ENCODE data around the gene DTWD1. TPM values are rescaled to one million over a fixed set of nuclear protein-coding genes. Genes with fewer than 3 reads are reported as not detected.
A peak's percentile ranks its signal among the peaks of the same experiment; 100 is the strongest.

The DTWD1 gene
- total and polyA plus RNA-seq, 2 of the 4 experiments (the other 2 are of a cell fraction): 19.9 to 20.1 TPM

DNA sequence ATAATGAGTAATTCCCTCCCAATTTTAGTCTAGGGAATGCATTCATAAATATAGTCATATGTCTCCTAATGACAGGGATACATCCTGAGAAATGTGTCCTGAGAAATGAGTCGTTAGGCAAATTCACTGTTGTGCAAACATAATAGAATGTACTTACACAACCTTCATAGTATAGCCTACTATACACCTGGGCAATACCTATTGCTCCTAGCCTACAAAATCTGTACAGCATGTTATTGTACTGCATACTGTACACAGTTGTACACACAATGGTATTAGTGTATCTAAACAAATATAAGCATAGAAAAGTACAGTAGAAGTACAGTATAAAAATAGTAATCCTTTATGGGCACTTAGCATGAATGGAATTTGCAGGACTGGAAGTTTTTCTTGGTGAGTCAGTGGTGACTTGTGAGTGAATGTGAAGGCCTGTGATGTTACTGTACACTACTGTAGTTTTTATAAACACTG lies 6.6 kb downstream of the DTWD1 start:
- Histone ChIP-seq H3K14ac (replicated peaks; ENCODE audit: low read depth, low read length) (no peak overlapping the region), H2AK9ac (replicated peaks; ENCODE audit: low read depth, low read length, poor library complexity) (no peak overlapping the region), H3K4me3 (ENCODE audit: insufficient read depth, low read depth, low read length) (no peak overlapping the region), H3K79me1 (ENCODE audit: low read depth in 1 of 2, low read length in 2 of 2) (peaks cover 24 to 51% of the 10 kb centered on the region in 2 experiments), H2BK120ac (ENCODE audit: low read depth, low read length) (peak overlapping the region; percentile 53), H4K8ac (ENCODE audit: low read depth in 2 of 2, low read length in 2 of 2) (peak overlapping the region in 1 of 2 experiments; percentile 25; a peak in 2 of 4 replicates), H3K9me3 (ENCODE audit: control insufficient read depth, insufficient read depth, low read length) (peaks cover 5% of the 10 kb centered on the region), H2BK15ac (ENCODE audit: low read depth, low read length) (no peak overlapping the region), H3K27ac (ENCODE audit: insufficient read depth, low read length) (peak overlapping the region; percentile 28; the same call in 1 of the 2 replicates), H3K56ac (ENCODE audit: extremely low read depth, insufficient read depth, low read length) (0 out of 2 replicates have a peak overlapping the region, but pooled peaks have one; percentile 16), H2AK5ac (ENCODE audit: low read depth, low read length) (no peak overlapping the region), H2BK5ac (ENCODE audit: low read depth, low read length, poor library complexity, severe bottlenecking) (peak overlapping the region; percentile 97), H3K9me1 (ENCODE audit: insufficient read depth, low read length) (0 out of 2 replicates have a peak, but pooled peaks cover 3% of the 10 kb centered on the region), H3K27me3 (ENCODE audit: control insufficient read depth, insufficient read depth, low read length) (no peaks in the 10 kb centered on the region), H3K23ac (ENCODE audit: low read depth, low read length) (peak overlapping the region; percentile 32; the same call in 1 of the 2 replicates), H2BK20ac (ENCODE audit: low read depth, low read length) (no peak overlapping the region), H4K5ac (ENCODE audit: low read depth, low read length) (peak overlapping the region; percentile 67; the same call in 1 of the 2 replicates), H4K20me1 (ENCODE audit: insufficient read depth, low read length) (no peaks in the 10 kb centered on the region), H2AFZ (replicated peaks; ENCODE audit: low read length, poor library complexity) (no peak overlapping the region), H3K18ac (ENCODE audit: low read depth, low read length) (peak overlapping the region; percentile 80), H3K4ac (ENCODE audit: low read depth, low read length) (peak overlapping the region; percentile 1; the same call in 1 of the 2 replicates), H3K4me2 (ENCODE audit: low read depth, low read length) (peak overlapping the region; percentile 72; the same call in 1 of the 2 replicates), H3K9ac (ENCODE audit: low read depth, low read length) (no peak overlapping the region), H4K91ac (ENCODE audit: insufficient read depth, low read depth, low read length) (no peak overlapping the region), H3K36me3 (ENCODE audit: control insufficient read depth, insufficient read depth, low read length) (peaks cover 18% of the 10 kb centered on the region), H3K4me1 (ENCODE audit: control insufficient read depth, insufficient read depth, low read length) (peaks cover 7% of the 10 kb centered on the region)
- ChIA-PET POLR2A (ENCODE audit: unreplicated experiment) (interaction anchor here (0.5 kb wide), 1 partner anchor 48 kb away, joined by 4 read pairs; no protein-coding TSS in a partner anchor), CTCF (no interaction called here)
- dilution Hi-C loops (cut with HindIII; ENCODE audit: low sequenced_read_pairs, unreplicated experiment) (no loop called here), in situ Hi-C loops (cut with MboI; ENCODE audit: low sequenced_read_pairs) (no loop called here), intact Hi-C loops (cut with micrococcal nuclease) (loop anchor here (5.0 kb wide), 1 partner anchor 60 kb away; no protein-coding TSS in a partner anchor)
- peak; percentile 93 for ATAC-seq (ENCODE audit: low read depth)
- peak; percentile 96 for DNase-seq
- no TSS peak for BruUV-seq (replicated peaks)
- no CpG with 5 or more reads among the region's 1 CpG for WGBS, 2 experiments (ENCODE audit: extremely low coverage in 2 of 2, insufficient read length in 1 of 2)
- TF ChIP-seq, protein P1, sequence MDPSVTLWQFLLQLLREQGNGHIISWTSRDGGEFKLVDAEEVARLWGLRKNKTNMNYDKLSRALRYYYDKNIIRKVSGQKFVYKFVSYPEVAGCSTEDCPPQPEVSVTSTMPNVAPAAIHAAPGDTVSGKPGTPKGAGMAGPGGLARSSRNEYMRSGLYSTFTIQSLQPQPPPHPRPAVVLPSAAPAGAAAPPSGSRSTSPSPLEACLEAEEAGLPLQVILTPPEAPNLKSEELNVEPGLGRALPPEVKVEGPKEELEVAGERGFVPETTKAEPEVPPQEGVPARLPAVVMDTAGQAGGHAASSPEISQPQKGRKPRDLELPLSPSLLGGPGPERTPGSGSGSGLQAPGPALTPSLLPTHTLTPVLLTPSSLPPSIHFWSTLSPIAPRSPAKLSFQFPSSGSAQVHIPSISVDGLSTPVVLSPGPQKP (IDR thresholded peaks at IDR 0.05; ENCODE audit: borderline replicate concordance, low read depth, low read length): no peak
- TF ChIP-seq SMC3 (IDR thresholded peaks at IDR 0.05; ENCODE audit: low read depth, low read length) (0 out of 2 replicates have a peak, but pooled peaks have one; percentile 12), MXI1 (IDR thresholded peaks at IDR 0.05; ENCODE audit: borderline replicate concordance, low read depth, low read length) (no peak), POLR2A (IDR thresholded peaks at IDR 0.05; ENCODE audit: low read depth, low read length) (no peak), NFE2L2 (IDR thresholded peaks at IDR 0.05; ENCODE audit: low read depth, low read length) (no peak), MAFK (IDR thresholded peaks at IDR 0.05; ENCODE audit: low read depth, low read length) (0 out of 2 replicates have a peak, but pooled peaks have one; percentile 27), BHLHE40 (IDR thresholded peaks at IDR 0.05; ENCODE audit: low read depth, low read length) (peak; percentile 43), RAD21 (IDR thresholded peaks at IDR 0.05; ENCODE audit: low read length) (no peak), CEBPB (IDR thresholded peaks at IDR 0.05; ENCODE audit: low read depth, low read length) (peak; percentile 67), RCOR1 (IDR thresholded peaks at IDR 0.05; ENCODE audit: insufficient replicate concordance, low read length) (no peak), RFX5 (IDR thresholded peaks at IDR 0.05; ENCODE audit: low read depth, low read length) (no peak), CHD1 (IDR thresholded peaks at IDR 0.05; ENCODE audit: low read depth, low read length) (no peak), MAZ (IDR thresholded peaks at IDR 0.05; ENCODE audit: borderline replicate concordance, low read depth, low read length) (no peak)
- TF ChIP-seq, protein P2, sequence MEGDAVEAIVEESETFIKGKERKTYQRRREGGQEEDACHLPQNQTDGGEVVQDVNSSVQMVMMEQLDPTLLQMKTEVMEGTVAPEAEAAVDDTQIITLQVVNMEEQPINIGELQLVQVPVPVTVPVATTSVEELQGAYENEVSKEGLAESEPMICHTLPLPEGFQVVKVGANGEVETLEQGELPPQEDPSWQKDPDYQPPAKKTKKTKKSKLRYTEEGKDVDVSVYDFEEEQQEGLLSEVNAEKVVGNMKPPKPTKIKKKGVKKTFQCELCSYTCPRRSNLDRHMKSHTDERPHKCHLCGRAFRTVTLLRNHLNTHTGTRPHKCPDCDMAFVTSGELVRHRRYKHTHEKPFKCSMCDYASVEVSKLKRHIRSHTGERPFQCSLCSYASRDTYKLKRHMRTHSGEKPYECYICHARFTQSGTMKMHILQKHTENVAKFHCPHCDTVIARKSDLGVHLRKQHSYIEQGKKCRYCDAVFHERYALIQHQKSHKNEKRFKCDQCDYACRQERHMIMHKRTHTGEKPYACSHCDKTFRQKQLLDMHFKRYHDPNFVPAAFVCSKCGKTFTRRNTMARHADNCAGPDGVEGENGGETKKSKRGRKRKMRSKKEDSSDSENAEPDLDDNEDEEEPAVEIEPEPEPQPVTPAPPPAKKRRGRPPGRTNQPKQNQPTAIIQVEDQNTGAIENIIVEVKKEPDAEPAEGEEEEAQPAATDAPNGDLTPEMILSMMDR (conservative IDR thresholded peaks at IDR 0.05; ENCODE audit: low read depth, low read length): no peak
- TF ChIP-seq, protein P3, sequence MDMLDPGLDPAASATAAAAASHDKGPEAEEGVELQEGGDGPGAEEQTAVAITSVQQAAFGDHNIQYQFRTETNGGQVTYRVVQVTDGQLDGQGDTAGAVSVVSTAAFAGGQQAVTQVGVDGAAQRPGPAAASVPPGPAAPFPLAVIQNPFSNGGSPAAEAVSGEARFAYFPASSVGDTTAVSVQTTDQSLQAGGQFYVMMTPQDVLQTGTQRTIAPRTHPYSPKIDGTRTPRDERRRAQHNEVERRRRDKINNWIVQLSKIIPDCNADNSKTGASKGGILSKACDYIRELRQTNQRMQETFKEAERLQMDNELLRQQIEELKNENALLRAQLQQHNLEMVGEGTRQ (IDR thresholded peaks at IDR 0.05; ENCODE audit: low read depth, low read length): no peak
